Gastroesophageal sphincter (tissue), 3 donors: ENCODE measurements around the gene KRTAP4-11.
"Not testable (repeated sequence)": the region's sequence is repeated elsewhere in the genome, so short reads cannot be mapped to it uniquely, and the experiment has no call there.

ENCODE experiments used
- CTCF ChIP-seq, 4 experiments: fragments of 200-600 bp in 2 of 4; fragments of 450-650 bp in 2 of 4; sonication (generic) in 1 of 4; IDR thresholded peaks; one replicate each; pipeline ENCODE4 v1.5.1; 2017 to 2019; ENCODE audit warnings: antibody characterized with exemption in 4 of 4, mild to moderate bottlenecking in 2 of 4, moderate library complexity in 2 of 4
- EP300 ChIP-seq: sonication (generic); formaldehyde crosslinking; IDR thresholded peaks from one replicate; pipeline ENCODE4 v1.6.1; 2017; ENCODE audit warnings: antibody characterized with exemption, mild to moderate bottlenecking
- POLR2A ChIP-seq, 2 donors: fragments of 450-650 bp; IDR thresholded peaks; one replicate each; pipeline ENCODE4 v1.6.1; 2017; ENCODE audit warnings: antibody characterized with exemption in 2 of 2, mild to moderate bottlenecking in 2 of 2, moderate library complexity in 1 of 2
- POLR2AphosphoS5 ChIP-seq: sonication (generic); formaldehyde crosslinking; IDR thresholded peaks from one replicate; pipeline ENCODE4 v1.6.1; 2017; ENCODE audit warnings: antibody characterized with exemption

- not testable (repeated sequence) for TF ChIP-seq CTCF (IDR thresholded peaks at IDR 0.05); POLR2AphosphoS5; POLR2A (IDR thresholded peaks at IDR 0.05); EP300
These were observed 42.0 kb upstream of the KRTAP4-11 start for GRCh38 chr17:41160190-41160589.
